ENCODE results near the gene PCSK1N.

PCSK1N gene

GRCh38 chrX:48785186-48785539 is 50.2 kb downstream of the PCSK1N start:
- H3K4me3 ChIP-seq (replicated peaks in 1 of 2; ENCODE audit: low read depth in 2 of 2, low read length in 2 of 2) = no peak overlapping the region
- no peak for TF ChIP-seq CTCF (IDR thresholded peaks at IDR 0.05; ENCODE audit: low read depth, low read length)
- no peak for DNase-seq (ENCODE audit: low read depth in 2 of 2)

- no peak for TF ChIP-seq CTCF (IDR thresholded peaks at IDR 0.05; ENCODE audit: low read depth, low read length)
- no peak for DNase-seq (ENCODE audit: low read depth in 2 of 2)
- H3K4me3 ChIP-seq (replicated peaks in 1 of 2; ENCODE audit: low read depth in 2 of 2, low read length in 2 of 2) = no peak overlapping the region
Observed at GRCh38 chrX:48784726-48785125, 50.7 kb downstream of the PCSK1N start.

GRCh38 chrX:48782795-48783194 is 52.6 kb downstream of the PCSK1N start:
- TF ChIP-seq CTCF (IDR thresholded peaks at IDR 0.05; ENCODE audit: low read depth, low read length) = no peak
- DNase-seq (ENCODE audit: low read depth in 2 of 2) = no peak
- no peak overlapping the region for H3K4me3 ChIP-seq (replicated peaks in 1 of 2; ENCODE audit: low read depth in 2 of 2, low read length in 2 of 2)

- TF ChIP-seq CTCF (IDR thresholded peaks at IDR 0.05; ENCODE audit: low read depth, low read length) = no peak
- DNase-seq (ENCODE audit: low read depth in 2 of 2) = no peak
- no peak overlapping the region for H3K4me3 ChIP-seq (replicated peaks in 1 of 2; ENCODE audit: low read depth in 2 of 2, low read length in 2 of 2)
Observed at GRCh38 chrX:48782216-48782615, 53.2 kb downstream of the PCSK1N start.

- no peak overlapping the region for H3K4me3 ChIP-seq (replicated peaks in 1 of 2; ENCODE audit: low read depth in 2 of 2, low read length in 2 of 2)
- TF ChIP-seq CTCF (IDR thresholded peaks at IDR 0.05; ENCODE audit: low read depth, low read length) = no peak
- no peak for DNase-seq (ENCODE audit: low read depth in 2 of 2)
Observed at GRCh38 chrX:48781705-48782104, 53.7 kb downstream of the PCSK1N start.

All from cardiac fibroblast (primary cell).